HG02759 (cell line): ENCODE data around the gene NFKB2.

Source experiments
- ATAC-seq: cut with Tn5 transposase; IDR thresholded peaks from one replicate; pipeline ENCODE4 v1.9.1; 2021; ENCODE audit warnings: mild to moderate bottlenecking, moderate library complexity; ENCODE audit not compliant: unreplicated experiment

The NFKB2 gene

DNA sequence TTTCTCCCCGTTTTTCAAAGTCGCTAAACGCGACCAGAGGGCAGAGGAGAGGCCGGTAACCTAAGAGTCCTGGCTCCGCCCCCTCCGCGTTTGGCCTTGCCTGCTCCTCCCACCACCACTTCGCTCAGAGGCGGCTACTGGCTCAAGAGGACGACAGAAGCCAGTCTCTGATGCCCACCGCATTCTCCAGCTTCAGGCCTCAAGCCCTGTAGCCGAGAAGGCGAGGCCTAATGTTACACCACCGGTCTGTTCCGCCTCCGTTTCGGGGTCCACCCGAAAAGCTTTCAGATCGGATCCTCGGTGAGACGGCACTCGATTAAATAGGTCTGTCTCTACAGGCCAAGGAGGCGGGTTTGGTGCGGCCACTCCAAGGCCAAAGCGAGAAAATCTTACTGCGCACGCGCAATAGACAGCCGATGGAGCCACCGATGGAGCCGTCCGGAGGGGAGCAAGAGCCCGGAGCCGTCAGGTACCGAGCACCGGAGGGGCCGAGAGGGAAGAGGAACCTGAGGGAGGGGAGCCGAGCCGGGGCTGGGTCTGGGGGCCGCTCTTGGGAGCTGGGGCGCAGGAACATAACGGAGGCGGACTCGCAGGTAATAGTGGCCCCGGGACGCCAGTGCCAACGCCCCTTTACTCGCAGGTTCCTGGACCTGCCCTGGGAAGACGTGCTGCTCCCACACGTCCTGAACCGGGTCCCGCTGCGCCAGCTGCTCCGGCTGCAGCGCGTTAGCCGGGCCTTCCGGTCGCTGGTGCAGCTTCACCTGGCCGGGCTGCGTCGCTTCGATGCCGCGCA lies 25.4 kb downstream of the NFKB2 start, which contains the start of gene FBXL15:
Gene FBXL15, plus strand, starts transcription at position 123 of the 793 bp plus-strand sequence. Its CDS starts 294 bp downstream, at position 417.
- peak; percentile 86 for ATAC-seq

- ATAC-seq, result peak; percentile 1
Measured at GRCh38 chr10:102421507-102421756, 25.9 kb downstream of the NFKB2 start.

- ATAC-seq, result no peak
Measured at GRCh38 chr10:102421757-102422512, 26.4 kb downstream of the NFKB2 start.

DNA sequence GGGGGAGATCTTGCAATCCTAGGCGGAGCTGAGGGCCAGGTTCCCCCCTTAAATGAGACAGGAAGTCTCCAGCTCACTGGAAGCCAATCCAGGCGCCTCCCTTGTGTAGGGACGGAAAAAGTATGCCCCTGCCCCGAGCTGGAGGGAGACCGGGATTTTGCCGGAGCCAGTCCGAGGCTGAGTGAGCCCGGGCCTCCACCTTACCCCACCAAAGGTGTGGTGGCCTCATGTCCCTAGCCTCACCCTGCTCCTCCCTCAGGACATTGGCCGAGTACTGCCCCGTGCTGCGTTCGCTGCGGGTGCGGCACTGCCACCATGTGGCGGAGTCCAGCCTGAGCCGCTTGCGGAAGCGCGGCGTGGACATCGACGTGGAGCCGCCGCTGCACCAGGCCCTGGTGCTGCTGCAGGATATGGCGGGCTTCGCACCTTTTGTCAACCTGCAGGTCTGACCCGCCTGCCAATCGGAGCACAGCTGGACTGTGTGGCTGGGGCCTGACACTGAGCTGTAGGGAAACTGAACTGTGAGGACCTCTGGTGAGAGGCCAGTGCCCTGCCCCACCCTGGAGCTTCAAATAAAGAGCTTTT lies 27.1 kb downstream of the NFKB2 start:
- no peak for ATAC-seq

DNA sequence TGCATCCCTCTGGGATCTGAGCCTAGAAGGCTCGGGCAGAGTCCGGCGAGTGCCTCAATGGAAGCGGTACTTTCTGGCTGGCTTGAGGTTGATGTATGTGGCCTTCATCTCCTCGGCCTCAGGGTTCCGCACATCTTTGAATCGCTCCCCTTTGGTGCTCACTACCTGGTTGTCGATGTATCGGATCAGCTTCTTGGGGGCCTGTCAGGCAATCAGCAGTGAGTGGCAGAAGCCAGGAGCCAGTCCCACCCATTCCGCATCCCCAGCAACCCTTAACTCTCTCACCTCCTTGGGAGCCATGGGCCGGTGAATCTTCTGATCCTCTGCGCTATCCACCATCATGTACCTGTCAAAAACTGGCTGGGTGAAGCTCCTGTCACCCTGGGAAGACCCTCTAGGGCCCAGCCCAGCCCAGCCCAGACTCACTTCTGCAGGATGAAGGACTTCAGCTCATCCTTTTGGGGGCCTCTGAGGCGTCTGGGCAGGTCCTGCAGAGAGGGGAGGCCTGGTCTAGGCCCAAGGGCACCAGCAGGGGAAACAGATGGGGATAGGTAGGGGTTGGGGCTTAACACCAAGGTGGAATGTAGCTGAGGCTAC lies 28.0 kb downstream of the NFKB2 start:
- no peak for ATAC-seq

DNA sequence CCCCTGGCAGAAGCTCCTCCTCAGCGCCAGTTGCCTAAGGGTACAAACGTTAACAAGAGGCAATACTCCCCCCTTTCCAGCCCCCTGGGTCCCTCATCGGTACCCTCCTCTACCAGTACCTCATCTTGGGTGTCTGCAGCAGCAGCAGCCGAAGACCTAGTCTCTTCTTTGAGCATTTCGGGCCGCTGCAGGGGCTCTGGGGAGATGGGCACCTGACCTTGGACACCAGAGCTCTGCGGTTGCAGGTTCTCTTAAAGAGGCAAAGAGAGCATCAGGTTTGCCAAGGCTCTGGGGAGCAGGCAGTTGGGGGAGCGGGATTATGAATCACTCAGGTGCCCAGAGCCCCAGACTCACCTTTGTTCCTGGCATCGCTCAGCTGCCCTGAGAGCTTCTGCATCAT lies 28.6 kb downstream of the NFKB2 start:
- ATAC-seq, result no peak

- no peak for ATAC-seq
Measured at GRCh38 chr10:102424916-102425315, 29.4 kb downstream of the NFKB2 start.

DNA sequence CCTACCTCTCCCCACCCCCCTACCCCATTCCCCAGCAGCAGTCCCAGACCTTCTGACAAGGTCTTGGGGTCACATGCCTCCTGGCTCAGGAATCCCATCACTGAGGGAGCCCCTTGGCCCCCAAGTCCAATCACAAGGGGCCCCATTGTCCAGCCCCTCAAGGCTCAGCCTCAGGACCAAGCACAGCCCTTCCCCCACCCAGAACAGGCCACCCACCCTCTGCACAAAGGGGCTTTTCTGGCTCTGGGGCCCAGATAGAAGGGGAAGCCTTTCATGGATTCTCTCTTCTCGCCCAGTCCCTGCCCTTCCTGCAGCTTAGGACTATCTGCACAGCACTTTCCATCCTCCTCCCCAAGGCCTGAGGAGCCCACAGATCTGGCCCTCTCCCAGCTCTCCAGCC lies 29.9 kb downstream of the NFKB2 start:
- no peak for ATAC-seq

- ATAC-seq, result no peak
Measured at GRCh38 chr10:102426803-102427287, 31.3 kb downstream of the NFKB2 start.

GRCh38 chr10:102429468-102429867 lies 34.0 kb downstream of the NFKB2 start:
- no peak for ATAC-seq

DNA sequence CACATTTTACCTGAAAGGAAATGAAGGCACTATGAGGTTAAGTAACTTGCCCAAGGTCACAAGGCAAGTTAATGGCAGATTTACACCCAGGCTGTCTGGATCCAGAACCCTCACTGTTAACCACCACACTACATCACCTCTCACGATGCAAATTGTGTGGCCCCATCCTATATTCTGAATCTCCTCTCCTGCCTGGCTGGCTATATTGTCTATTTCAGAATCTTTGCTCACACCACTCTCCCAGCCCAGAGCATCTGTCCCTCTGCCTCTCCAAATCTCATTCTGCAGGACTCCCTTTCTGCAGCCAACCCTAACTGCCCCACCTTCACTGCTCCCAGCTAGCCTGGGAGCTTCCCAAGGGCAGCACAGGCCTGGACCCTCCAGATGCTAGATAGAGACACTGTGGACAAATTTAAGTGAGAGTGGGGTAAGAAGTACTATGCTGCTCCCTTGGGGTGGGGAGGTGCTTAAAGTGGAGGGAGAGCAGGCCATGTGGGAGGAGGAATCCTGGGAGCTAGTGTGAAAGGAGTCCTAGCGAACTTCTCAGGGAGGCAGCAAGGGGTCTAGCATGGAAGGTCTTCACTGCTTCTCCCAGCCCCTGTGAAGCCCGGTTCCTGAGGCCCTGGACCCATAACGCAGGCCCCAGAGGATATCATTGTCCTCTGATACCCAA lies 36.1 kb downstream of the NFKB2 start:
- no peak for ATAC-seq

DNA sequence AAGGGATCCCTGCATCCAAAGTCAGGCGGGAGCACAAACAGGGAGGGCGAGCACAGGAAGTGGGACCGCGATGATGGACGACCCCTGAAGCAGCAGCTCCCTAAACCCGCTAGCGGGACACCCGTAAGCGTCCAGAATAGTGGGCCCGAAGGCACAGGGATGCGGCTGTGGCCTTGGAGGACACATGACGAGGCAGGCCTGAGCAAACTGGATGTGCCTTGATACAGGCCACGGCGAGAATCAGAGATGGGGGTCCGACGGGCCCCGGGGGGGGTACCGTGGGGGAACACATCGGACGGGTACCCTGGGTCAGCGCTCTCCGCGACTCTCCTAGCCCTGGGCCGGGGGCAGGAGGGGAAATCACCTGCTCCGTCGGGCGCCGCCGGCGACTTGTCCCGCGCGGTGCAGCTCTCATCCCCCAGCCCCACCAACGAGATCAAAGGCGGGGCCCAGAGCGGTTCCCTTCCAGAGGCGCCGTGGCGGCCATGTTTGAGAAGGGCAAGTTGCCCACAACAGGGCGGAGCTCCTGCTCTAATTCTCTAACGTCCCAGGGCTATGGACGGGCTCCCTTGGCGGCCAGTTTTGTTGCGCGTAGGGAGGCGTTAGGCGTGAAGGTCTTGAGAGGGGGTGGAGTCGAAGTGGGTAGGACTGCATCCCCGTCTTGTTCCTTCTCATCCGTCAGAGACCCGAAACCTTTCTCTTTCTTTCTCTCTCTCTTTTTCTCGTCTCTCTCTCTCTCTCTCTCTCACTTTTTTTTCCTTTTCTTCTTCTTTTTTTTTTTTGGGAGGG lies 36.9 kb downstream of the NFKB2 start, which contains the start of gene CUEDC2:
Gene CUEDC2, minus strand, starts transcription at position 413 of the 789 bp plus-strand sequence. CDS start 7,386 bp downstream, outside the sequence.
- peak; percentile 84 for ATAC-seq

- ATAC-seq, result no peak
Measured at GRCh38 chr10:102433619-102434046, 38.1 kb downstream of the NFKB2 start.

- no peak for ATAC-seq
Measured at GRCh38 chr10:102434394-102435132, 39.1 kb downstream of the NFKB2 start.

- no peak for ATAC-seq
Measured at GRCh38 chr10:102435133-102435497, 39.6 kb downstream of the NFKB2 start.

GRCh38 chr10:102435529-102436233 lies 40.2 kb downstream of the NFKB2 start:
- ATAC-seq, result no peak

DNA sequence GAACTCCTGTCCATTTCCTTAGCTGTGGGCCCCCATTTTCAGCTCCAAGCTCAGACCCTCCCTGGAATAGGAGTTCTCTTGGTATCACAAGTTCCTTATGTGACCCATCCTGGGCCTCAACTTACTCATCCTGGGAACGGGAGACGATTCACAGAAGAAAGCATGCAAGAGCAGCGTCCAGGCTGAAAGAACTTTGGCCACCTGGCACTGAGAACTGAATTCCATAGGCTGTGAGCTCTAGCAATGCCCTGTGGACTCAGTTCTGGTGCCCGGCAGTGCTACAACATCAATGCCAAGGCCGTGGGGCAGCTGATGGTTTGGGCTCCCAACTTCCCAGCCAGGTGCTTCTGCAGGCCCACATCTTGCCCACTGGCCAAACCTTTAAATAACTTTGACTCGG lies 40.8 kb downstream of the NFKB2 start:
- ATAC-seq, result no peak

GRCh38 chr10:102437515-102437914 lies 42.0 kb downstream of the NFKB2 start:
- no peak for ATAC-seq

DNA sequence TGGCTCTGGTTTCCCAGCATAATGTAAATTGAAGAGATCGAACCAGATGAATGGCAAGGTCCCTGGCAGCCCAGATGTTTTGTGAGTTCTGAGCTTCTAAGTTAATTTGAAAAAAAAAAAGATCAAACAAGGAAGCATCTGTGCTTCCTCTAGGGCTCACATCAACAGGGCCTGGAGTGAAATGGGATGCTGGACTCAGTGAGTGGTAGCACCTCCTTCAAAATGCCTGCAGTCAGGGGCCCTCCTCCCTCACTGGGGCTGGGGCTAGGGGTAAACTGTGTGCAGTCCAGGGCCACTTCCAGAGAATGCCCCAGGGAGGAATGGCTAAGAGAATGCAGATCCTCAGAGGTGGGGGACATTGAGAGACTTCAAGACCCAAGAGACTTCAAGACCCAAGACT lies 42.9 kb downstream of the NFKB2 start:
- ATAC-seq, result no peak
